HCT116 (cell line): ENCODE results near the gene DMD. TPM values are rescaled to one million over a fixed set of nuclear protein-coding genes. Genes with fewer than 3 reads are reported as not detected.

Source experiments
- ATAC-seq: fragments of 200-7000 bp; cut with Tn5 transposase; 2 replicates; pipeline ENCODE4 v1.9.1; 2020; ENCODE audit warnings: mild to moderate bottlenecking, moderate library complexity
- BruUV-seq: library from RNA; stranded (reverse); fragments of 400-500 nt; replicated peaks from 2 replicates; lab custom pipeline; 2021; lab: Mats Ljungman, UMichigan
- CTCF ChIA-PET: fragments of 300-600 bp; sonication (Branson Sonifier 250); formaldehyde crosslinking; loops from one replicate; lab custom pipeline; 2021; ENCODE audit warnings: antibody characterized with exemption; lab: Charles Lee
- POLR2A ChIA-PET: fragments of 300-600, 350-600 bp; sonication (Branson Sonifier 250); formaldehyde crosslinking; loops from one replicate; lab custom pipeline; 2021; ENCODE audit warnings: antibody characterized with exemption; lab: Charles Lee
- RAD21 ChIA-PET, 2 experiments: fragments of 300-600 bp; sonication (Branson Sonifier 250); formaldehyde crosslinking; loops; one replicate each; lab custom pipeline; 2023; ENCODE audit warnings: low total read pairs in 2 of 2; ENCODE audit not compliant: uncharacterized antibody in 2 of 2, unreplicated experiment in 2 of 2, low non-redundant PET in 1 of 2; lab: Charles Lee
- DNase-seq: peaks from one replicate; pipeline ENCODE4 v3.0.0-alpha.2; 2010; ENCODE audit warnings: low read depth, low spot score
- H2AFZ ChIP-seq: fragments of 200-600 bp; shearing (Covaris generic), sonication (generic); 2 replicates; pipeline ENCODE4 v1.6.1; 2017; ENCODE audit warnings: low read depth, mixed run types, mixed read lengths, antibody characterized with exemption, low read length; ENCODE audit not compliant: poor library complexity, severe bottlenecking
- H3K27ac ChIP-seq: 2 replicates; pipeline ENCODE4 v1.5.1; 2012; ENCODE audit warnings: low read depth, low read length
- H3K27me3 ChIP-seq: fragments of 200-600 bp; sonication (generic); 2 replicates; pipeline ENCODE4 v1.6.1; 2016; ENCODE audit warnings: mixed run types, low read length, mixed read lengths; ENCODE audit not compliant: insufficient read depth
- H3K36me3 ChIP-seq, 2 experiments: fragments of 200-500 bp in 1 of 2; fragments of 200-600 bp in 1 of 2; sonication (Bioruptor generic) in 1 of 2; sonication (generic) in 1 of 2; 2 replicates each; pipeline versions ENCODE4 v1.5.1 to v1.6.1; 2014 to 2016; ENCODE audit warnings: low read length in 2 of 2, inconsistent platforms in 1 of 2, mixed read lengths in 1 of 2, mixed run types in 1 of 2; ENCODE audit not compliant: insufficient read depth in 2 of 2, control insufficient read depth in 1 of 2
- H3K4me1 ChIP-seq, 2 experiments: fragments of 200-600 bp in 1 of 2; sonication (generic) in 1 of 2; 2 replicates each; pipeline versions ENCODE4 v1.5.1 to v1.6.1; 2012 to 2017; ENCODE audit warnings: low read length in 2 of 2, inconsistent platforms in 1 of 2, mild to moderate bottlenecking in 1 of 2, mixed read lengths in 1 of 2, mixed run types in 1 of 2, moderate library complexity in 1 of 2; ENCODE audit not compliant: insufficient read depth in 2 of 2, control insufficient read depth in 1 of 2
- H3K4me2 ChIP-seq: fragments of 200-600 bp; sonication (generic); 2 replicates; pipeline ENCODE4 v1.6.1; 2017; ENCODE audit warnings: mixed run types, low read length, mixed read lengths
- H3K4me3 ChIP-seq, 2 experiments: fragments of 200-600 bp in 1 of 2; sonication (generic) in 1 of 2; replicated peaks in 1 of 2; 2 replicates each; pipeline ENCODE4 v1.5.1; 2011 to 2016; ENCODE audit warnings: low read length in 2 of 2, control low read depth in 1 of 2, low read depth in 1 of 2, mild to moderate bottlenecking in 1 of 2, mixed read lengths in 1 of 2, mixed run types in 1 of 2
- H3K79me2 ChIP-seq: fragments of 200-600 bp; sonication (generic); 2 replicates; pipeline ENCODE4 v1.6.1; 2017; ENCODE audit warnings: mild to moderate bottlenecking, mixed run types, low read length, moderate library complexity, mixed read lengths; ENCODE audit not compliant: insufficient read depth
- H3K9ac ChIP-seq: fragments of 200-600 bp; sonication (generic); 2 replicates; pipeline ENCODE4 v1.6.1; 2016; ENCODE audit warnings: low read length, mixed read lengths
- H3K9me2 ChIP-seq: fragments of 200-600 bp; sonication (generic), shearing (Covaris generic); 2 replicates; pipeline ENCODE4 v1.6.1; 2017; ENCODE audit warnings: mixed run types, mild to moderate bottlenecking, moderate library complexity; ENCODE audit not compliant: insufficient read depth
- H3K9me3 ChIP-seq, 2 experiments: fragments of 200-500 bp in 1 of 2; fragments of 200-600 bp in 1 of 2; sonication (Bioruptor generic) in 1 of 2; sonication (generic) in 1 of 2; 2 replicates each; pipeline ENCODE4 v1.6.1; 2014 to 2017; ENCODE audit warnings: low read length in 2 of 2, mixed read lengths in 2 of 2, inconsistent platforms in 1 of 2, low read depth in 1 of 2, mild to moderate bottlenecking in 1 of 2, mixed run types in 1 of 2, moderate library complexity in 1 of 2; ENCODE audit not compliant: control insufficient read depth in 1 of 2, insufficient read depth in 1 of 2
- H4K20me1 ChIP-seq: fragments of 200-600 bp; sonication (generic), shearing (Covaris generic); 2 replicates; pipeline ENCODE4 v1.6.1; 2017; ENCODE audit warnings: mixed run types, mild to moderate bottlenecking, moderate library complexity; ENCODE audit not compliant: insufficient read depth
- CBX3 ChIP-seq: IDR thresholded peaks from 2 replicates; pipeline ENCODE4 v1.6.1; 2012; ENCODE audit warnings: low read depth
- CEBPB ChIP-seq: IDR thresholded peaks from 2 replicates; pipeline ENCODE4 v1.6.1; 2012; ENCODE audit warnings: low read depth
- CTCF ChIP-seq, 3 experiments: fragments of 200-600 bp in 1 of 3; sonication (generic) in 1 of 3; IDR thresholded peaks in 2 of 3; conservative IDR thresholded peaks in 1 of 3; 2 replicates each; pipeline ENCODE4 v1.5.1; 2012 to 2017; ENCODE audit warnings: low read depth in 2 of 3, low read length in 2 of 3, antibody characterized with exemption in 1 of 3, borderline replicate concordance in 1 of 3, control low read depth in 1 of 3, mild to moderate bottlenecking in 1 of 3, mixed read lengths in 1 of 3, mixed run types in 1 of 3, moderate library complexity in 1 of 3; ENCODE audit not compliant: insufficient read depth in 1 of 3
- EGR1 ChIP-seq: IDR thresholded peaks from 2 replicates; pipeline ENCODE4 v1.6.1; 2012; ENCODE audit warnings: low read depth
- MAX ChIP-seq: IDR thresholded peaks from 2 replicates; pipeline ENCODE4 v1.6.1; 2012
- POLR2A ChIP-seq: IDR thresholded peaks from 2 replicates; pipeline ENCODE4 v1.7.0; 2011; ENCODE audit warnings: borderline replicate concordance; ENCODE audit not compliant: insufficient read depth, insufficient read length; ENCODE audit errors: extremely low read depth
- SIN3A ChIP-seq: IDR thresholded peaks from 2 replicates; pipeline ENCODE4 v1.6.1; 2012; ENCODE audit warnings: low read depth
- SP1 ChIP-seq: IDR thresholded peaks from 2 replicates; pipeline ENCODE4 v1.6.1; 2012; ENCODE audit warnings: low read depth
- SRF ChIP-seq: IDR thresholded peaks from 2 replicates; pipeline ENCODE4 v1.6.1; 2012; ENCODE audit warnings: low read depth
- YY1 ChIP-seq: IDR thresholded peaks from 2 replicates; pipeline ENCODE4 v1.6.1; 2011; ENCODE audit warnings: low read length, low read depth, moderate library complexity, mild to moderate bottlenecking; ENCODE audit not compliant: insufficient replicate concordance; ENCODE audit errors: extremely low read depth
- ZFX ChIP-seq: fragments of 450-650 bp; IDR thresholded peaks from 2 replicates; pipeline ENCODE4 v1.6.1; 2017
- ZNF274 ChIP-seq: fragments of 200-500 bp; sonication (Bioruptor generic); IDR thresholded peaks from 2 replicates; pipeline ENCODE4 v1.6.1; 2014; ENCODE audit warnings: mild to moderate bottlenecking, low read depth, low read length, inconsistent platforms
- intact Hi-C: fragments of 100-400 bp; cut with micrococcal nuclease; formaldehyde crosslinking; loops from 2 replicates; pipeline ENCODE4 v1.10.0; 2022
- total RNA-seq: library from RNA; stranded (reverse); gene quantifications from one replicate; pipeline ENCODE4 v1.2.1, GENCODE V29; 2021; ENCODE audit not compliant: unreplicated experiment
- TF ChIP-seq, protein P1 (sequence below): IDR thresholded peaks from 2 replicates; pipeline ENCODE4 v1.6.1; 2012; ENCODE audit warnings: low read depth

DMD gene
- total RNA-seq, 1 experiment from 2014 or later, result 0.05 TPM

- ChIA-PET POLR2A (no interaction called here), CTCF (no interaction called here)
Measured at GRCh38 chrX:31245714-31246113, 1965.6 kb downstream of the DMD start.

More at GRCh38 chrX:31245714-31246113, 1965.6 kb downstream of the DMD start:
- Histone ChIP-seq H3K9me2 (no peaks in the 10 kb centered on the region), H3K27ac (no peak overlapping the region), H3K4me1 (no peaks in the 10 kb centered on the region), H3K36me3 (no peaks in the 10 kb centered on the region), H2AFZ (no peak overlapping the region), H3K27me3 (no peaks in the 10 kb centered on the region), H3K79me2 (no peaks in the 10 kb centered on the region), H3K4me3 (no peak overlapping the region), H3K9ac (no peak overlapping the region), H3K4me2 (no peak overlapping the region), H3K9me3 (no peaks in the 10 kb centered on the region), H4K20me1 (no peaks in the 10 kb centered on the region)
- RAD21 ChIA-PET, result no interaction called here
- ATAC-seq (no peak), DNase-seq (no peak)
- intact Hi-C loops, result no loop called here
- no TSS peak for BruUV-seq
- TF ChIP-seq ZNF274 (no peak), EGR1 (no peak), MAX (no peak), SP1 (no peak), SIN3A (no peak), CBX3 (no peak), POLR2A (no peak), CTCF (IDR thresholded peaks at IDR 0.05 in 2 of 3, conservative IDR thresholded peaks at IDR 0.05 in 1 of 3; ENCODE audit: borderline replicate concordance in 1 of 3, insufficient read depth in 1 of 3, low read depth in 2 of 3, low read length in 2 of 3) (no peak), CEBPB (no peak), ZFX (no peak), SRF (no peak), YY1 (no peak)
- TF ChIP-seq, protein P1, sequence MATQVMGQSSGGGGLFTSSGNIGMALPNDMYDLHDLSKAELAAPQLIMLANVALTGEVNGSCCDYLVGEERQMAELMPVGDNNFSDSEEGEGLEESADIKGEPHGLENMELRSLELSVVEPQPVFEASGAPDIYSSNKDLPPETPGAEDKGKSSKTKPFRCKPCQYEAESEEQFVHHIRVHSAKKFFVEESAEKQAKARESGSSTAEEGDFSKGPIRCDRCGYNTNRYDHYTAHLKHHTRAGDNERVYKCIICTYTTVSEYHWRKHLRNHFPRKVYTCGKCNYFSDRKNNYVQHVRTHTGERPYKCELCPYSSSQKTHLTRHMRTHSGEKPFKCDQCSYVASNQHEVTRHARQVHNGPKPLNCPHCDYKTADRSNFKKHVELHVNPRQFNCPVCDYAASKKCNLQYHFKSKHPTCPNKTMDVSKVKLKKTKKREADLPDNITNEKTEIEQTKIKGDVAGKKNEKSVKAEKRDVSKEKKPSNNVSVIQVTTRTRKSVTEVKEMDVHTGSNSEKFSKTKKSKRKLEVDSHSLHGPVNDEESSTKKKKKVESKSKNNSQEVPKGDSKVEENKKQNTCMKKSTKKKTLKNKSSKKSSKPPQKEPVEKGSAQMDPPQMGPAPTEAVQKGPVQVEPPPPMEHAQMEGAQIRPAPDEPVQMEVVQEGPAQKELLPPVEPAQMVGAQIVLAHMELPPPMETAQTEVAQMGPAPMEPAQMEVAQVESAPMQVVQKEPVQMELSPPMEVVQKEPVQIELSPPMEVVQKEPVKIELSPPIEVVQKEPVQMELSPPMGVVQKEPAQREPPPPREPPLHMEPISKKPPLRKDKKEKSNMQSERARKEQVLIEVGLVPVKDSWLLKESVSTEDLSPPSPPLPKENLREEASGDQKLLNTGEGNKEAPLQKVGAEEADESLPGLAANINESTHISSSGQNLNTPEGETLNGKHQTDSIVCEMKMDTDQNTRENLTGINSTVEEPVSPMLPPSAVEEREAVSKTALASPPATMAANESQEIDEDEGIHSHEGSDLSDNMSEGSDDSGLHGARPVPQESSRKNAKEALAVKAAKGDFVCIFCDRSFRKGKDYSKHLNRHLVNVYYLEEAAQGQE, result no peak
